TTC549 (cell line): Measurements from ENCODE around the gene LARGE2.

Source experiments
- FAIRE-seq: peaks from 2 replicates; lab custom pipeline; 2012; peaks lifted over from hg19 to GRCh38; lab: Jason Lieb, UNC

LARGE2 gene

DNA sequence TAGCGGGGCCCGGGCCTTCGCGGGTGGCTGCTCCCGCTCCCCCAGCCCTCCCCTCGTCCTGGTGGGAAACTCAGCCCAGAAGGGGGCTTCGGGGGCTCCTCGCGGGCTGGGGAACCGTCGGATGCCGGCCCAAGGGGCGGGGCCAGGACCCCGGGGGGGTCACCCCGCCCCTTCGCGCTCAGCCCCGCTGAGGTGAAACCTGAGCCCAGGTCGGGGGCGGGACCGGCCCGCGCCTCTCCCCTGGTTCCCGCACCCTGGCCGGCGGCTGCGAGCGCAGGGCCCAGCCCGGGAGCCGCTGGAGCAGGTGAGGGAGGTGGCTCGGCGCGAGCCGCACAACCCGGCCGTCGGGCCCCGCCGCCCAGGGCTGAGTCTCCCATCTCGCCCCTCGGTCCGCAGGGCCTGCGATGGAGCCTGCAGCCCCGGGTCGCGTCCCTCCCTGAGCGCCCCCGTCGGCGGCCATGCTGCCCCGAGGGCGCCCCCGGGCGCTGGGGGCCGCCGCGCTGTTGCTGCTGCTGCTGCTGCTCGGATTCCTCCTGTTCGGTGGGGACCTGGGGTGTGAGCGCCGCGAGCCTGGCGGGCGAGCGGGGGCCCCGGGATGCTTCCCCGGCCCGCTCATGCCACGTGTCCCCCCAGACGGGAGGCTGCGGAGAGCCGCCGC, at the start of gene LARGE2:
Gene LARGE2, plus strand, starts transcription at position 232 of the 658 bp plus-strand sequence. Its CDS starts 227 bp downstream, at position 459.
- FAIRE-seq: no peak

DNA sequence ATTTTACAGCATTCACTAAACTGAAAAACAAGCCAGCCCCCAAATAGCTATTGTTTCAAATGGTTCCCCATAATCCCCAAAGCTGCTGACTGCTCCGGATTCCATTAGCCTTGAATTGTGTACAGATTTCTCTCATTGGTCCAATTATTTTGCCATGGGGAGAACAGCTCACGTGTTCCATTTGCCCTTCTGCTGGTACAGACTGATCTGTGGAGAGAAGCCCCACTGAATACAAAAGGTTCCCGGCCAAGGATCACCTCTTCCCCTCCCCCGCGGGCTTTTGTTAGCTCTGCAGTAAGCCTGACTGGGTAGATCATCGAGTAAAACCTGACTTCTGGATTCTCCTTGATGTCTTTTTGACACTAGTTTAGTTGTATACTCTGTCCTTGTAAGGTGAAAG, 46.1 kb upstream of the LARGE2 start:
- no peak for FAIRE-seq

DNA sequence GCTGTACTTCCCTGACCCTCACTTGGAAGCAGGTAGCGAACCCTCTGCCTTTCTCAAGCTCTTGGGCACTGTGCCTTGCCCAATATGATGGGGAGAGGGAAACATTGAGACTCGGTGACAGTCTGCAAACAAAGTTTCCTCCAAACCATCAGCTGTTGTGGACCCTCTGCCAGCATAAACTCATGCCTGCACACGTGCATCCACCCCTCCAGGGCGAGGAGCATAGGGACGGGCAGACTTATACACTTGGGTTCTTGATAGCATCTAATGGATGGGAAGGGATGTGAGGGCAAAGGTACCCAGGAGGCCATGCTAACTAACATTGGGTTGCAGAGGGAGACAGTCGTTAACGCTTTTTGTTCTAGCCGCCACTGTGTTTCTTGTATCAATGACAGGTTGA, 45.2 kb upstream of the LARGE2 start:
- FAIRE-seq: no peak

DNA sequence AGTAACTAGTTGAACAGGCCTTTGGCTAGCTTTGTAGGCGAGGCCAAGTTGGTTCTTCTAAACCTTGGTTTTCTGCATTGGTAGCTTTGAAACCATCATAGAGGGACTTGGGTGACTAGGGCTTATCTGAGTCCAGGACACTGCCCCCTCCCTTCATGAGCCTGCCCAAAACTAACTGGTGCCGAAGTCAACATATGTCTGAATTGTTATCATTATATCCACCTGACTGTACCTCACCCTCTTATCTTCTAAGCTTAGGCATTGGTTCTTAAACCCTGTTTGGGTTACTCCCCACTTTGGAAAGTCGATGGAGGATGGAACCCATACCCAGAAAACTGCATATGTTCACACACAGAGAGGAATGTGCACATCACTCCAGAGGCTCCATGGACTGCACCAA, 44.6 kb upstream of the LARGE2 start:
- FAIRE-seq: no peak

DNA sequence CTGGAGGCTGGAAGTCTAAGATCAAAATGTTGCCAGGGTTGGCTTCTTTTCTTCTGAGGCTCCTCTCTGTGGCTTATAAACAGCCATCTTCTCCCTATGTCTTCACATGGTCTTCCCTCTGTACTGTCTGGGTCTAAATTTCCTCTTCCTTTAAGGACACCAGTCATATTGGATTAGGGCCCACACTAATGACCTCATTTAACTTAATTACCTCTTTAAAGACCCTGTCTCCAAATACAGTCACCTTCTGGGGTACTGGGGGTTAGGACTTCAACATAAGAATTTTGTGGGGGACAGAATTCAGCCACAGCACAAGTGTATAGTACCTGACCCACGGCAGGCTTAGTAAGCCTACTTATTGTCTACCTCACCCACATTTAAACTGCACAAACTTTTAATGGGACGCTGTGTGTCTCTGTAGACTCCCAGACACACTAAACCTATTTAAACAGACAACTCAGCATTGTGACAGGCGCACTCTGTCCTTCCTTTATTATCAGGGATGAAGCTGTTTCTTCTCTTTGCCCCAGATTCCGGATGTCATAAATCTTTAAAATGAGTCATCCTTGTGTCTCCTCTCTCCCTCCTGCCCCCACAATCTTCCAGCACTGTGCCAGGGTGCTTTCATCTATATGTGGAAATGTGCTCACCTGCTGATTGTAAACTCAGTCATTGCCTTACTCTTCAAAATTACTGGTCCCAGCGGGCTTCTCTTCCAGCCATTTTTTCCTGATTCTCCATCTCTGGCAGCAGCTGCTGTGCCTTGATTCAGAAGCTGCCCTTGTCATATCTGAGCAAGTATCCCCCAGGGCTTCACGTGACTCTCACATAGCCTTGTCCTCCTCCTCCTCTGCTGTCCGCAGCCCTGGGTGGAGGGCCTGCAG, 42.4 kb upstream of the LARGE2 start:
- FAIRE-seq: no peak

DNA sequence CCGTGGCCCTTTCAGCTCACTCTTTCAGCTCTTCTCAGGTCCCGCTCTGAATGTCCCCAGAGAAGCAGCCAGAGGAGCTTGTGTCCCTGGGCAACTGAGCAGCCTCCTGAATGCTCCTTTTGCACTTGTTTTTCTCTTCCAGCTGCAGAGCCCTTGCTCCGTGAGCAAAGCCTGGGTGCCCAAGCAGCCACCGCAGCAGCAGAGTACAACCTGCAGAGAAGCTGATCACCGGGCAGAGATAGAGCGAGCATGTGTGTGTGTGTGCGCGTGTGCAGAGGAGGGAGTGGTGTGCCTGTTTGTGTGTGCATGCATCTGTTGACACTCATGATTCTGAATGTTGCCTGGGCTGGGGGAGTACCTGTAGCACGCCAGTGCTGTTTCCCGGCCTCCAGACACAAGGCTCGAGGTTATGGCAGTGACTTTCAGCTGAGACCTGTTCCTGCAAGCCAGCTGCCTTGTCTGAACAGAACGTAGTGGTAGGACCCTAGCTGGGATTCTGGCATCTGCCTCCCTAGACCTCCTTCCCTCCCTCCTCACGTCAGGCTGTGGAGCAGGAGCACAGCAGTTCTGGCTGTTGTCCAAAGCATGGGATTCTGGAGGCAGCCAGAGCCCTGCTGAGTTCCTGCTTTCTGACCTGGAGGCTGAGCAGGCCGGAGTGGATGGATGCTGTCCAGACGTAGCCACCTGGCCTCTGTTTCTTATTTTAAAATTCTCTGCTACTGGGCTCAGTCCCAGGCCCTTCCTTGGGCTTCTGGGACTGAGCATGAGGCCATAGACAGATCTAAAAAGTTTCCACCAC, 41.5 kb upstream of the LARGE2 start:
- FAIRE-seq: no peak

DNA sequence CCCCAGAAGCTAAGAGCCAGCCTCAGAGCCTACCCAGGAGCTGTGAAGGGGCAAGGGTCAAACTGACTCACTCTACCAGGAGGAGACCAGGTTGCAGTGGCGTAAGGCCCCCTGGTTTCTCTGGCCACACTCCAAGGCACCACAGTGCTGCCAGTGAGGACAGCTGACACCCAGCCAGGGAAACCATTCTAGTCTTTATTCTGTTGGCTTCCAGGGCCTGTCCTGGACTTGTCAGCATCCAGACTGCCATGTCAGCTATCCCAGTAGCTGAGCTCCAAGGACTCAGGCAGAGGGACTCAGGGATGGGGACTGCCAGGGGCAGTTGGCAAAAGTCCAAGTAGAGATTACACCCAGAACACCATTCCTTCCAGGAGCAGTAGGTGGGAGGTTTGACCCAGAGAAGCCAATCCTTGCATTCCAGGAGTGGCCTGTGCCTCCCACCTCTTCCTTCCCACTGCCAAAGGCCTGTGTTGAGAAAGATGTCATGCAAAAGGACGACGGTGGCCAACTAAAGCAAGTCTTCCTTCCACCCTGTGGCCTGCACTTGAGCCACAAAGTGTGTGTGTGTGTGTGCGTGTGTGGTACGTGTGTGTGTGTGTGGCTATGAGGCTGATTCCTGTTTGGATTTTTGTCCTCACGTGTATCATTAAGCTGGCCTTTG, 40.6 kb upstream of the LARGE2 start:
- FAIRE-seq: no peak

DNA sequence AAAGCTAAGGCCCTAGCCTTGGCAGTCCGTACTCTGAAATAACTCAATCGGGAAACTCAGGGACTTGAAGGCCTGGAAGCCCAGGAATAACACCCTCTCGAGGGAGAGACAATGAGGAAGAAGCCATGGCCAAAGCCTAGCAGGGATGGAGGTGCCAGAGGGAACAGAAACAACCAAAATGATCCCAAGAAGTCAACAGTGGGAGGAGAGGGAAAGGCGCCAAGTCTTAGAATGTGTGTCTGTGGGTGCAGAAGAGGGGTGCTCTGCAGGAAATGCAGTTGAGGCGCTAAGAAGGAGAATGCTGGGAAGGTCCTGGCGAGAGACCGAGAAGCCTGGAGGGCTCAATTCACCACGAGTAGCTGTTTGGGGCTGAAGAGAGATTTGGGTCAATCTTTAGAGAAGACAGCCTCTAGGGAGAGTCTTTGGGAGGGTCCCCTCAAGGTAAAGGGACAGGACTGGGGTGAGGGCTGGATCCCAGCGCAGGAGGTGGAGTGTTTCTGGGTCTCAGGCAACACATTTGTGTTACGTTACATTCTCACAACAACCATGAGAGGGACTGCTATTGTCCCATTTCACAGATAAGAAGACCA, 37.8 kb upstream of the LARGE2 start:
- no peak for FAIRE-seq

DNA sequence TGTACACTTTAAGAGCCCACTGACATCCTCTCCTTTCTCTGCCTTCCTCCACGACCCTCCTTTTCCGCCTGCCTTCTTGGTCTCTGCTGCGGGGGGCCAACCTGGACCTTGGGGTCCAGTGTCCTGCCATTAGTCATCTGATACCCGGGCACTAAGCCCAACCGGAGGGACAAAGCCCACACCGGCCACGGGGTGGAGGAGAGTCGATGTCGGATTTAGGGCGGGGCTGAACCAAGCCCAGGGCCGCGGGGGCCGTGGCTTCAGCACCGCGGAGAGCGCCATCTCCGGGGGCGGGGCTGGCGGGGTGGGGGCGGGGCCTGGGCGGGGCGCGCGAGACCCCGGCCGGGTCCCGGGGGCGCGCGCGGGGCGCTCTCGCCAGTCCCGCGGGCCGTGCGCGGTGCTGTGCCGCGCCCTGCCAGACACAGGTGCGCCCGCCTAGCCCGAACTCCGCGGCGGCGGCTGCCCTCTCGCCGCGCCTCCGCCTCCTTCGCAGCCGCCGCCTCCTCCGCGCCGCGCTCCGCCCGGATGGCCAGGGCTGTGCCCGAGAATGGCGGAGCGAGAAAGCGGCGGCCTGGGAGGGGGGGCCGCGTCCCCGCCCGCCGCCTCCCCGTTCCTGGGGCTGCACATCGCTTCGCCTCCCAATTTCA, 37.1 kb upstream of the LARGE2 start, which contains the start of gene MAPK8IP1:
Gene MAPK8IP1, plus strand, starts transcription at position 378 of the 647 bp plus-strand sequence. Its CDS starts 170 bp downstream, at position 548.
- FAIRE-seq: no peak

DNA sequence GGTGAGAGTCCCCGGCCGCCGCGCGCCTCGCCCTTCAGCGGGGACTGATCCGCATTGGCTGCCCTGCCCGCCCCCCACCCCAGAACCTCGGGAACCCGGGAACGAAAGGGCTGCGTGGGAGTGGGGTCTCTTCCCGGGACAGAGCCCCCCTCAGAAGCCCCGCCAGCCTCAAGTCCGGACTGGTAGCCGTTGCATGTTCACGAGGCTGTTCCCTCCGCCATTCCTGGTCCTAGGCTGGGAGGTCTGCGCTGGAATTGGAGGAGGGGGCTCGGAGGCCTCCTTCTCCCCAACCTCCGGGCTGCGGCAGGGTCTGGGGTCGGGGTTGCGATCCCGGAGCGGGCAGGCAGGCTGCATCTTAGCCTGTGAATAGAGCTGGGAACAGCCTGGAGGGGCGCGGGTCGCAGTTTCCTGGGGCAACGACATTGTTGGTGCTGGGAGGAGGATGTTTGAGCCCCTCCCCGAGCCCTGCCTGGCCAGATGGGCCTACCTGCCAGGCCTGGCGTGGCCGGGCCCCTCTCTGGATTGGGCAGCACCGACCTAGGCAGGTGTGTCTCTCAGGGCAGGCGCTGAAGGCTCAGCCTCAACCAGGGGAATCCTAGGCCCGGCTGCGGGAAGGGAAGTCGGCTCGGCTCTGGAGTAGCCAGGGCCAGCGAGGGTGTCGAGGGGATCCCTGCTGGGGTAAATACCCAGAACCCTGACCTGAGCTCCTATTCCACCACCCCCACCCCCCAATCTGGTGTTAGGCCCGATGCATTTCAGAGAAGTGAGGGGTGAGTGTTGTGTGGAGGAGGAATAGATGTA, 36.3 kb upstream of the LARGE2 start:
- no peak for FAIRE-seq

DNA sequence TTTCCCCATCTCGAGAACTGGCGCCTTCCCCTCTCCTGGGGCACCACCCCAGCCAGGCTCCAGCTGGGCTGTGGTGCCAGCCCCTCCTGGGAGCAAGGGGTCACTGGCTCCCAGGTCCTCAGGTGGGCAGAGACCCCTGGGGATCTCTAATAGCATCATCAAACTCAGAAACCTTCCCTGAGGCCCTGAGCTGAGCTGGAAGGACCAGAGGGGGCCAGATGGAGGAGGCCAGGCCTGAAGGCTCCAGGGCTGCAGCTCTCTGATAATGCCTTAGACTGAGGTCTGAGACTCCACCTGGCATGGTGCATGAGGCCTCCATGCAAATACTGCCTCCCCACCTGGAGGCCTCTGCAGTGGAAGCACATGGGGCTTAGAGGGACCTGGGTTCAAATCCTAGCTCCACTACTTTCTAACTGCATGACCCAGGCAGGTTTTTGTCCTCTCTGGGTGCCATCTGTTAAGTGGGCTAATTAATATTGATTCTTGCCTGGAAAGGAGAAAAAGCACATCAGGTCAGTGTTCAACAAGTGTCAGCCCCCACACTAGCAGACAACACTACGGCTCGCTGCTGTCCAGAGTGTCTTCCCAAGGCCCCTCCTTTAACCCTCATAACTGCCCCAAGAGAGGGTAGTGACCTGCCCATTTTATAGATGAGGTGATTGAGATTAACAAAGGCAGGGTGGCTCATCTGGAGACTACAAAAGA, 35.5 kb upstream of the LARGE2 start:
- FAIRE-seq: no peak

DNA sequence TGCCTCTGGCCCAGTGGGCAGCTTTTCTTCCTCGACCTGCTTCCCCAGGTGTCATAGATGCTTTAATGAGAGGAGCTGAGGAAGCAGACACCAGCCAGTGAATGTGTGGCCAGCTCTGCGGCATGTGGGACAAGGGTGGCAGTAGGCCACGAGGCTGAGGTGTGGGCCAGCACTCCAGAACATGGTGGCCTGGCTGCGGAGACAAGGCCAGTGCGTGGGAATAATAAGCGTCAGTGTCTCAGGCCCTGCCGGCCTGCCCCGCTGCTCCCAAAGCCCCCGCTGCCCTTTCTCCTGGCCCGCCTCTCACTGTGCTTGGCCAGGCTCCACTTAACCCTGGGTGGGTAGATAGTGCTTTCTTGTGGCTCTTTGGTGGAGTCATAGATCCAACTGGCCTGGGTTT, 34.9 kb upstream of the LARGE2 start:
- no peak for FAIRE-seq

DNA sequence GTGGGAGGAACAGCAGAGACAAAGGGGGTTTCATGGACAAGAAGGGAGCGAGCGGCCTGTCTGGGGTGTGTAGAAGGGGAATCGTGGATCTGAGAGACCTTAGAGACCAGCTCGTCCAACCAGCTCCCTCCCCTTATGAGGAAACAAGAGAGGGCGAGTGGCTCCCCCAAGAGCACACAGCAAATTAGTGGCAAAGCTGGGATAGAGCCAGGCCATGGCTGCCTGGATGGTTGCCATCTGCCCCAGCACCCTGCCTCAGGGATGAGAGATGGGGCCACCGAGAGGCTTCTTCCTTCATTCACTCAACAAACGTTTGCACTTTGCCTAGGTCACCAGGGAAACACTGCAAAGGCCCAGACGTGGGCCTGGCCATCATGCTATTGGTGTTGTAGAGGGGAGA, 32.9 kb upstream of the LARGE2 start:
- FAIRE-seq: no peak

DNA sequence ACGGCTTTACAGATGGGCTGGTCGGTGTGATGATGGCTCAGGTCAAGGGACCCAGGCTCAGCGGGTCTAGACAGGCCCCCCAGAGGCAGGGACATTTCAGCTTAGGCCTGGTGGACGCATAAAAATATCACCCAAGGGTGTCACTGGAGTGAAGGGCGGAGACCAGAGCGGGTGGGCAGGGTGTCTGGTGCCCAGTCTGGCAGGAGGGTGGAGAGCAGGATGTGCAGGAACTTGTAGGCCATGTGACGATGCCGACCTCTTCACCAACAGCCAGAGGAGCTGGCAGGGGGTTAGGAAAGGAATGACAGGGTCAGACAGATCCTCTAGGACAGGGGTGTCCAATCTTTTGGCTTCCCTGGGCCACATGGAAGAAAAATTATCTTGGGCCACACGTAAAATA, 32.5 kb upstream of the LARGE2 start:
- no peak for FAIRE-seq

DNA sequence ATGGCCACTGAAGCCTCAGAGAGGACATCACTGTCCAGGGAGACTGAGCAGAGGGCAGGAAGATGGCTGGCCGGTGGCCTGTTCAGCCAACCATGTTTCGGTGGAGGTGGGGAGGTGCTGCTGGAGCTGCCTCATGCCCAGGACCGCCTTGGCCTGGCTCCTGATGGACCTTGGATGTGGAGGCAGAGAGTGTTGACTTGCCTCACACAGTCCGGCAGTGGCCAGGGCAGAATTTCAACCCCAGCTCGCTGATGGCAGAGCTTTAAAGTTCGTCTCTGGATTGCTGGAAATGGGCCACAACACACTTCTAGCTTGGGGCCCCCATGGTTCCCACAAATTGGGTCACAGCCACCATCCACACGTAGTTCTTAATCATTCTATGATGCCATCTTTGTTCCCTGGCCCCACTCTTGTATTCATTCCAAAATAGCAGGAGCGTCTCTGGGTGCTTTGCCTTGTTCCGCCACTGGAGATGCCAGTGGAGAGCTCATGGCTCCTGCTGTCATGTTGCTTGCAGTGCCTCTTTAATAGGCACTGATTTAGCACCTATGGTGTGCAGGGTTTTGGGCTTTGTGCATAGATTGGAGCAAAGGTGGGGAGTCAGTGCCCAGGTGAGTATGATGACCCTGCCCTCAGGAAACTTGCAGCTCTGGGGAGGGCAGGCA, 31.4 kb upstream of the LARGE2 start:
- FAIRE-seq: no peak

DNA sequence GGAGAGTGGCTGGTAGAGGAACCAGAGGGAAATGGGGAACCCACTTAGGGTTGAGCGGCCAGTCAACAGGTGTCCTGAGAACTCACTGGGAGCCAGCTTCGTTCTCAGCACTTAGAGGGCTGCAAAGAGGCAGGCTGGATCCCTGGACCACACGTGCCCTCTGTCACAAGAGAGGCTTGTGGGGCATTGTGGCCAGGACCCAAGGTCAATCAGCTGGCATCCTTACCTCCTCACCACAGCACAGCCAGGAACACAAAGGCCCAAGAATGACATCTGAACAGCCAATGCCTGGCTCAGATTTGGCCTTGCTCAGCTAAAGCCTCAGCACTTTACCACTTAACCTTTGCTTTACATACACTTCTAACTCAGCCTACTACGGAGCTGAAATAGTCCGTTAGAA, 29.6 kb upstream of the LARGE2 start:
- FAIRE-seq: no peak

DNA sequence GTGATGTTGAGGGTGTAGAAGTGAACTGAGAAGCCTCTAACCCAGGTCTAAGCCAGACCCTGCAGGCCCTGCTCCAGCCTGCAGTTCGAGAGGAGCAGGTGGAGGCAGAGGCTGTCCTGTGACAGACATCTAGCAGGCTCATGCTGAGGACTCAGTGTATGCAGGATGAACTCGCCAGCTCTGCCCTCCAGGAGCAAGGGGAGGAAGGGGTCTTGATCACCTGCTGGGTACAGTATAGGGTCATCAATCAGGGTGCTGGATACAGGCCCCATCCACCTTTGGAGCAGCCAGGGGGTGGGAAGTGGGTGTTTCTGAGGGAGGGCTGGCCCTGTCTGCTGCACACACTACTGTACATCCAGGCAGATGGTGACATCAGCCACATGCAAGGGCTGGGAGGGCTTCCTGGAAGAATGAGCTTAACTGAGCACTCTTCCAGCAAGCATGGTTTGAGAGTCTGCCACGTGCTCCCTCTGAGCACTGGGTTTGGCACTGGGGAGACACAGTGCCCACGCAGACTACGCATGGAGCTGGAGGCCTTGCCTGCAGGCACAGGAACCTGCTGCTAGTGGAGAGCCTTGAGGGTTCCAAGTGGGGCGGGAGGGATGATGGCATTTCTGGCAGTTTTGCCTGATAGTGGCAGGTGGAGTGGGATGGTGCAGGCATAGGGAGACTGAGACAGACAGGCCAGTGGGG, 27.8 kb upstream of the LARGE2 start:
- FAIRE-seq: no peak

DNA sequence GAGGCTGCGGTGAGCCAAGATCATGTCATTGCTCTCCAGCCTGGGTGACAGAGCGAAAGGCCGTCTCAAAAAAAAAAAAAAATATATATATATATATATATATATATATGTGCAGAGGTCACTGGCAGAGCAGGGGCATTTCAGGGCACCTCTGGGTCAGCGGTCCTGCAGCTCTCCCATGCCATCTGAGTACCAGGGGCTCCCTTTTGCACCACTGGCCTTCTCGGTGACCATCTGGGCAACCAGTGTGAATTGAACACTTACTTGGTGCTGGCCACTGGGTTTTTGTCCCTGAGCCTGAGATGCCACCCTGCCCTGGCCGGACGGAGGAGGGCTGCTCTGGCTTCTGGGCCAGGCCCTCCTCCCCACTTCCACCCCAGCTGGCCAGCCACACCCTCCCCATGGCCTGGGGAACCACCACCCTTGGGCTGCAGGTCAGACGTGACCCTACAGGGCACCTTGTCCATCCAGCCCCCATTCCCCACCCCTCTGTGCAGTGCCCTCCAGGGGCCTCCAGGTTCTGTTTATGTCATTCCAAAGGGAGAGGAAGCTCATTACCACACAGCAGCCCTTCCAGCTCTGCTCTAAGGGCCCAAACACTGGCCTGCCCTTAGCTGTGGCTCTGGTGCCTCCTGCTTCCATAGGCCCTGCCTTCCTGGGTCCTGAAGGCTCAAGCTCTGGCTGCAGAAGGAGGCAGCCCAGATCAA, 26.8 kb upstream of the LARGE2 start:
- no peak for FAIRE-seq
